ENCODE data around the gene RNF19B. TPM values are rescaled to one million over a fixed set of nuclear protein-coding genes. Genes with fewer than 3 reads are reported as not detected.

RNF19B gene
- polyA plus RNA-seq, 2 of the 4 experiments (the other 2 are of a cell fraction): 9.9 to 22.6 TPM

- H3K9me3 ChIP-seq: no peaks in the 10 kb centered on the region
- POLR2A ChIA-PET: interaction anchor here (1.4 to 2.0 kb wide), 3 partner anchors 8 to 16 kb away, joined by 5 to 28 read pairs (median 9); partner anchors contain the start of gene RNF19B
- H3K4me2 ChIP-seq: peak overlapping the region; percentile 80
- peaks cover 24% of the 10 kb centered on the region for H3K4me1 ChIP-seq
- no peak for FAIRE-seq
- CTCF ChIA-PET: interaction anchor here (1.4 to 1.7 kb wide), 3 partner anchors 10 to 27 kb away, joined by 4 to 7 read pairs (median 4); no protein-coding TSS in a partner anchor
- no peak for TF ChIP-seq RCOR1 (IDR thresholded peaks at IDR 0.05; ENCODE audit: low read depth, low read length)
- no peak for TF ChIP-seq RAD21 (conservative IDR thresholded peaks at IDR 0.05 in 1 of 2, IDR thresholded peaks at IDR 0.05 in 1 of 2)
- TF ChIP-seq ELK1 (IDR thresholded peaks at IDR 0.05; ENCODE audit: low read depth, low read length): no peak
- TF ChIP-seq EP300 (IDR thresholded peaks at IDR 0.05): no peak
- no peak for TF ChIP-seq FOXS1 (CRISPR knock-in tag; IDR thresholded peaks at IDR 0.05)
- no peak for TF ChIP-seq MAX (IDR thresholded peaks at IDR 0.05)
- no peak for TF ChIP-seq NR3C1 (IDR thresholded peaks at IDR 0.05)
- TF ChIP-seq TP53 (CRISPR knock-in tag; IDR thresholded peaks at IDR 0.05): no peak
- no peak for TF ChIP-seq TFCP2L1 (CRISPR knock-in tag; IDR thresholded peaks at IDR 0.05)
- H3K27ac ChIP-seq: peak overlapping the region; percentile 84 to 87
- no peak for ATAC-seq
- DNase-seq (ENCODE audit: low read depth in 1 of 2, low spot score in 1 of 2): no peak
- WGBS (ENCODE audit: missing lambda C conversion rate): 95% methylated on average over 4 of the region's 10 CpGs
- H3K4me3 ChIP-seq: no peak overlapping the region
Measured at GRCh38 chr1:32980080-32980479, 15.5 kb upstream of the RNF19B start.

GRCh38 chr1:32978854-32979253 is 14.2 kb upstream of the RNF19B start:
- ChIA-PET POLR2A (no interaction called here), CTCF (no interaction called here)
- Histone ChIP-seq H3K4me2 (no peak overlapping the region), H3K4me1 (peaks cover 24% of the 10 kb centered on the region), H3K27ac (peak overlapping the region in 1 of 2 experiments; percentile 49; a peak in 1 of 6 replicates), H3K9me3 (no peaks in the 10 kb centered on the region), H3K4me3 (no peak overlapping the region)
- WGBS (ENCODE audit: missing lambda C conversion rate): 85% methylated on average over 3 of the region's 4 CpGs
- DNase-seq (ENCODE audit: low read depth in 1 of 2, low spot score in 1 of 2) (no peak), FAIRE-seq (no peak), ATAC-seq (no peak)
- TF ChIP-seq CTCF (IDR thresholded peaks at IDR 0.05) (no peak), HOXB13 (CRISPR knock-in tag; IDR thresholded peaks at IDR 0.05; ENCODE audit: low read depth) (no peak), REST (IDR thresholded peaks at IDR 0.05) (no peak), RCOR1 (IDR thresholded peaks at IDR 0.05; ENCODE audit: low read depth, low read length) (no peak), HDAC2 (IDR thresholded peaks at IDR 0.05) (no peak), RNF2 (IDR thresholded peaks at IDR 0.05; ENCODE audit: borderline replicate concordance, low read depth) (no peak), POLR2AphosphoS2 (conservative IDR thresholded peaks at IDR 0.05; ENCODE audit: low read length) (no peak), BHLHE40 (IDR thresholded peaks at IDR 0.05; ENCODE audit: low read depth, low read length) (no peak), HES2 (IDR thresholded peaks at IDR 0.05) (no peak), PHF8 (IDR thresholded peaks at IDR 0.05; ENCODE audit: borderline replicate concordance, low read depth) (no peak), FOXS1 (CRISPR knock-in tag; IDR thresholded peaks at IDR 0.05) (no peak), EHMT2 (IDR thresholded peaks at IDR 0.05; ENCODE audit: low read depth) (no peak), JUNB (IDR thresholded peaks at IDR 0.05) (no peak)
